Cerebellar cortex (tissue), 1 donor: ENCODE data around the gene RPRD1B.
A peak's percentile ranks its signal among the peaks of the same experiment; 100 is the strongest.
"Not testable (repeated sequence)": the region's sequence is repeated elsewhere in the genome, so short reads cannot be mapped to it uniquely, and the experiment has no call there.

Experiments
- DNase-seq: peaks from one replicate; pipeline ENCODE4 v3.0.0-alpha.2; 2015; ENCODE audit warnings: low spot score

Gene RPRD1B

DNA sequence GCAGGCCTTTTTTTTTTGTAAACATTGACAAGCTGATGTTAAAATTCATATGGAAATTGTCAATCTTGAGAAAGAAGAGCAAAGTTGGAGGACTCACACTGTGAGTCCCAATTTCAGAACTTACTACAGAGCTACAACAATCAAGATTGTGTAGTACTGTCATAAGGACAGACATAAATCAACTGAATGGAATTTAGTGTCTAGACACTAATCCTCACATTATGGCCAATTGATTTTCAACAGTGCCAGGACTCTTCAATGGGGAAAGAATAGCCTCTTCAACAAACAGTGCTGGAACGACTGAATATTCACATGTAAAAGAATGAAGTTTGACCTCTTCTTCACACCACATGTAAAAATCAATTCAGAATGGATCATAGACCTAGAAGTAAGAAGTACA is 70.7 kb downstream of the RPRD1B start:
- no peak for DNase-seq

GRCh38 chr20:38106461-38106860 is 72.9 kb downstream of the RPRD1B start:
- DNase-seq: no peak

DNA sequence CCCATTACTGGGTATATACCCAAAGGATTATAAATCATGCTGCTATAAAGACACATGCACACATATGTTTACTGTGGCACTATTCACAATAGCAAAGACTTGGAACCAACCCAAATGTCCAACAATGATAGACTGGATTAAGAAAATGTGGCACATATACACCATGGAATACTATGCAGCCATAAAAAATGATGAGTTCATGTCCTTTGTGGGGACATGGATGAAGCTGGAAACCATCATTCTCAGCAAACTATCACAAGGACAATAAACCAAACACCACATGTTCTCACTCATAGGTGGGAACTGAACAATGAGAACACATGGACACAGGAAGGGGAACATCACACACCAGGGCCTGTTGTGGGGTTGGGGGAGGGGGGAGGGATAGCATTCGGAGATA is 73.8 kb downstream of the RPRD1B start:
- not testable (repeated sequence) for DNase-seq

DNA sequence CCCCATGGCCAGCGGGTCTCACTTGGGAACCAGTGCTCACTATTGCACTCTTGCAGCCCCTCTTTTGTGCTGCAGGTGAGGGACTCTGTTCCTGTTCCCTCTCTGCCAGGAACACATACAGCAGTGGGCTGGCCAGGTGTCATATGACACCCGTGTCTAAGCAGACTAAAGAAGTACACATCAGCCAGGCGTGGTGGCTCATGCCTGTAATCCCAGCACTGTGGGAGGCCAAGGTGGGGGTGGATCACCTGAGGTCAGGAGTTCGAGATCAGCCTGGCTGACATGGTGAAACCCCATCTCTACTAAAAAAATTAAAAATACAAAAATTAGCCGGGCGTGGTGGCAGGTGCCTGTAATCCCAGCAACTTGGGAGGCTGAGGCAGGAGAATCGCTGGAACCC is 74.4 kb downstream of the RPRD1B start:
- DNase-seq: not testable (repeated sequence)

DNA sequence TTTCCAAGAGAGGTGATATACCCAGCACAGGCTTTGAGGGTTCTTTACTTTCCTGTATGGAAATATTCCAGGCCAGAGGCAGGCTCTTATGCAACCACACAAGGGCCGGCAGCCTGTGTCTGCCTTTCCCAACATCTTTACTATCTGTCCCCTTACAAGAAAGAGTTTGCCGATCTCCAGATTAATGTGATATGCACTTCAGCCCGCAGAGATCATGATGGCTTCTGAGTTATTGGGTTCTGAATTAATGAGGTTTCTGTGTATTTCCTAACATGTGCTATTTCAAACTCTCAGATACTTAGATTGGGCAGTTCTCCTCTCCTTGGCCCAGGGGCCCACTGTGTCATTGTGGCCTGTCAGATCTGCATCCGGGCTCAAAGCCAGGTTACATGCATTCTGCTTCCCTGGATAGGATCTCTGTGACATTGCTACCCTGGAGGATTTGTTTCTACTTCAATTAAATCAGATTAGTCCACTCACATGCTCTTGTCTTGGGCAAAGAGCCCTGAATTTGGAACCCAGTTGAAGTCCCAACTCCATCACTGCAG is 75.0 kb downstream of the RPRD1B start:
- no peak for DNase-seq

- DNase-seq: no peak
Observed at GRCh38 chr20:38108986-38109541, 75.5 kb downstream of the RPRD1B start.

- no peak for DNase-seq
Observed at GRCh38 chr20:38109591-38110524, 76.3 kb downstream of the RPRD1B start.

DNA sequence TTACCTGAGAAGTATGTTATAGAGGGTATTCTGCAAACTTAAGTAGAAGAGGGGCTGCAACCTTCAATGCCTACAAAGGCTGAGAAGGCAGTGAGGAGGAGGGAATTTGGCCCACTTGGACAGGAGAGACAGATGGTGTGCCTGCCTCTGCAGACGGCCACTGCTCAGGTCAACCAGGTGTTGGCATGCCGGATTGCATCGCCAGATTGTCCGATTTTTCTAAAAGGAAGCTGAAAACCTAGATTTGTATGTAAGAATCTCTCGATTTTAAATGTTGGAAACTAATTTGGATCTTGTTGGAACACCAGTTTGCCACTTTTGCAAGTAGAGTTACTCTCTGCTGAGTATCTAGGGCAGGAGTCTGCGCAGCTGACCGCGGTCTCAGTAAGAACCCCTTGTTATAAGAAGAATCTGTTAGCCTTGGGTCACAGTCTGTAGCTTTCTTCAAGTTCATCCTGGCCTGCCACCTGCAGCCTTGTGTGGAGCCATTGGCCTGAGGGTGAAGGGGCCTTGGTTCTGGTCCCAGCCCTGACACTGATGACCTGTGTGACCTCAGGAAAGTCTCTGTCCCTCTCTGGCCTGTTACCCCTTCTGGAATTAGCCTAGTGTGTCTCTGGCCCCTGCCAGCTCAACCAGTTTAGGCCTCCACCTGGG is 77.1 kb downstream of the RPRD1B start:
- DNase-seq: no peak

DNA sequence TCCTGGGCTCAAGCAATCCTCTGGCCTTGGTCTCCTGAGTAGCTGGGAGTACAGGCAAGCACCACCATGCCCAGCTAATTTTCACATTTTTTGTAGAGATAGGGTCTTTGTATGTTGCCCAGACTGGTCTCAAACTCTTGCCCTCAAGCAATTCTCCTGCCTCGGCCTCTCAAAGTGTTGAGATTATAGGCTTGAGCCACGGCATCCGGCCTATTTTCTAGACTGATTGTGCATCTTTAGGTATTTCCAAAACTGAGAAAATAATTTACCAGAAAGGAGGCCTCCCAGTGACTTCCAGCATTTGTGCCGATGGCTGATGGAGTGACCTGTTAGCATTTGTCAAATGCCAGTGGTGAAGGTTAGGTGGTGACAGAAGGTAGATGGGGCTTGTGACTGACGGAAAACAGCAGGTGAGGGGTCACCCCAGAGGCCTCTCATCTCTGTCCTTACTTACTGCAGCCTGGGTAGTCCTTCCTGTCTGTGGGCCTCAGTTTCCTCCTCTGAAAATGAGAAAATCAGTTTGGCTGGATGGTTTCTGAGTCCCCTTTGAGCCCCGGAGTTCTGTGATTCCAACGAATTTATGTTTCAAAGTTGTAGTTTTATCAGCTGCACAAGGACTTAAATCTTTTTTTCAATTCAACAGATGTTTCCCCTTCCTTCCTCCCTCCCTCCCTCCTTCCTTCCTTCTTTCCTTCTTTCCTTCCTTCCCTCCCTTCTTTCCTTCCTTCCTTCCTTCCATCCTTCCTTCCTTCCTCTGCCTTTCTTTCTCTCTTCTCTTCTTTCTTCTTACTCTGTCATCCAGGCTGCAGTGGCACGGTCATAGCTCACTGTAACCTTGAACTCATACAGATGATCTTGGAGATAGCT is 78.1 kb downstream of the RPRD1B start:
- DNase-seq: no peak

- no peak for DNase-seq
Observed at GRCh38 chr20:38112261-38112929, 78.8 kb downstream of the RPRD1B start.

- no peak for DNase-seq
Observed at GRCh38 chr20:38112930-38113294, 79.4 kb downstream of the RPRD1B start.

GRCh38 chr20:38113401-38114325 is 80.1 kb downstream of the RPRD1B start:
- peak; percentile 50 for DNase-seq

DNA sequence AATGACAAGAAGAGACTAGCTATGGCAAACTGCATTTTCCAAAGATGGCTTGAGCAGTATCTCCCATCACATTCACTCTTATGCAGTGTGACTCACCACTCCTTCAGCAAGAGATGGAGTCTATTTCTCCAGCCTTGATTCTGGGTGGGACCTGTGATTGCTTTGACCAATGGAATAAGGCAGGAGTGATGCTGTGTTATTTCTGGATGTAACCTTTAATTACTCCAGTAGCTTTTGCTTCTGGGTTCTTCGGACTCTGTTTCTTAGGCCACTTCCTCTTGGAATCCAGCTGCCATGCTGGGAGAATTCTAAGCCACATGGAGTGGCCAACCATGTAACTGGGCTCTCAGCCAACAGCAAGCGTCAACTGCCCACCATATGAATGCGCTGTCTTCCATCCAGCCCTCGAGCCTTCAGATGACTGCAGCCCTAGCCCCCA is 80.8 kb downstream of the RPRD1B start:
- DNase-seq: no peak

DNA sequence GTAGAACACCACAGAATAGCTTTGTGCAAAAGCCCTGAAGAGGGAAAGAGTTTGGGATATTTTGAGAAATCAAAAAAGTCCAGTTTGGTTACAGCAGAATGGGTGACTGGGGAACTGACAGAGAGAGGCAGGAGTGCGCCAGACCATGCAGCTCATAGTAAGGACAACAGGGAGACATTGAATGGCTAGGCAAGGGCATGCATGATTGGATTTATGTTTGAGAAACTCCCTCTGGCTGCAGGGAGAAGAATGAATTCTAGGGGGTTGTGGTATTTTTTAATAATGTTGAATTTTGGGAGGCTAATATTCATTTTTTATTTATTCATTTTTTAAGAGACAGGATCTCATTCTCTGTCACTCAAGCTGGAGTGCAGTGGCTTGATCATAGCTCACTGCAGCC is 81.7 kb downstream of the RPRD1B start:
- DNase-seq: no peak

GRCh38 chr20:38115896-38116295 is 82.3 kb downstream of the RPRD1B start:
- no peak for DNase-seq

GRCh38 chr20:38116409-38117165 is 83.0 kb downstream of the RPRD1B start:
- no peak for DNase-seq

- no peak for DNase-seq
Observed at GRCh38 chr20:38117205-38117604, 83.7 kb downstream of the RPRD1B start.

GRCh38 chr20:38117635-38118034 is 84.1 kb downstream of the RPRD1B start:
- no peak for DNase-seq

- DNase-seq: no peak
Observed at GRCh38 chr20:38119446-38119845, 85.9 kb downstream of the RPRD1B start.
